K562 (cell line): ENCODE data around the gene NAXE. TPM values are rescaled to one million over a fixed set of nuclear protein-coding genes. Genes with fewer than 3 reads are reported as not detected.
A peak's percentile ranks its signal among the peaks of the same experiment; 100 is the strongest.

Source experiments
- ARID1B ChIP-seq: fragments of 450-650 bp; IDR thresholded peaks from 2 replicates; pipeline ENCODE4 v1.6.1; 2016; ENCODE audit warnings: antibody characterized with exemption, mild to moderate bottlenecking, inconsistent platforms
- ARNT ChIP-seq, 2 experiments: fragments of 450-650 bp; IDR thresholded peaks; 2 replicates each; pipeline ENCODE4 v1.6.1; 2016; ENCODE audit warnings: mild to moderate bottlenecking in 1 of 2
- ATF4 ChIP-seq: fragments of 450-650 bp; formaldehyde crosslinking; IDR thresholded peaks from 2 replicates; pipeline ENCODE4 v1.4.0; 2022; ENCODE audit warnings: mild to moderate bottlenecking, moderate library complexity
- CBX2 ChIP-seq: fragments of 200-600 bp; sonication (generic); IDR thresholded peaks from one replicate; pipeline ENCODE4 v1.6.1; 2012; ENCODE audit warnings: mild to moderate bottlenecking, low read length, inconsistent platforms; ENCODE audit not compliant: insufficient read depth, poor library complexity, severe bottlenecking
- DNMT1 ChIP-seq: fragments of 450-650 bp; IDR thresholded peaks from 2 replicates; pipeline ENCODE4 v1.6.1; 2016; ENCODE audit warnings: antibody characterized with exemption, mild to moderate bottlenecking
- E2F6 ChIP-seq, 2 experiments: IDR thresholded peaks; 2 replicates each; pipeline ENCODE4 v1.6.1; 2011; ENCODE audit warnings: borderline replicate concordance in 1 of 2, control low read depth in 1 of 2, low read depth in 1 of 2, low read length in 1 of 2, mild to moderate bottlenecking in 1 of 2, mixed read lengths in 1 of 2, moderate library complexity in 1 of 2; ENCODE audit not compliant: insufficient read depth in 1 of 2, insufficient read length in 1 of 2, poor library complexity in 1 of 2, severe bottlenecking in 1 of 2; ENCODE audit errors: extremely low read depth in 1 of 2
- FOXJ2 ChIP-seq: fragments of 200-800 bp; sonication (Bioruptor generic); IDR thresholded peaks from 2 replicates; pipeline ENCODE4 v1.6.1; 2016; ENCODE audit warnings: missing genetic modification characterization, missing compliant biosample characterization
- FOXK2 ChIP-seq, 2 experiments: fragments of 450-650 bp; IDR thresholded peaks in 1 of 2; conservative IDR thresholded peaks in 1 of 2; 2 replicates each; pipeline ENCODE4 v1.6.1; 2016; ENCODE audit warnings: low read depth in 2 of 2, mild to moderate bottlenecking in 1 of 2
- HNRNPL ChIP-seq: fragments of 200-400 bp; formaldehyde crosslinking; IDR thresholded peaks from 2 replicates; pipeline ENCODE4 v1.6.1; 2017; ENCODE audit warnings: low read depth, mild to moderate bottlenecking, low read length
- ID3 ChIP-seq, 2 experiments: fragments of 250-450 bp in 1 of 2; fragments of 450-650 bp in 1 of 2; sonication (Bioruptor Pico) in 1 of 2; IDR thresholded peaks; 2 replicates each; pipeline versions ENCODE4 v1.6.1 to v1.8.0; 2016 to 2021; ENCODE audit warnings: mild to moderate bottlenecking in 2 of 2, moderate library complexity in 2 of 2, missing compliant biosample characterization in 1 of 2, missing genetic modification characterization in 1 of 2
- LCOR ChIP-seq: sonication (generic); formaldehyde crosslinking; IDR thresholded peaks from 2 replicates; pipeline ENCODE4 v1.8.0; 2022; ENCODE audit warnings: mild to moderate bottlenecking, missing genetic modification reagents
- MAZ ChIP-seq, 2 experiments: fragments of 450-650 bp in 1 of 2; sonication (generic) in 1 of 2; formaldehyde crosslinking; IDR thresholded peaks in 1 of 2; conservative IDR thresholded peaks in 1 of 2; 2 replicates each; pipeline versions ENCODE4 v1.4.0 to v1.5.0; 2020; ENCODE audit warnings: mild to moderate bottlenecking in 1 of 2, missing genetic modification reagents in 1 of 2
- PHTF2 ChIP-seq: fragments of 250-450 bp; sonication (Bioruptor Pico); IDR thresholded peaks from 2 replicates; pipeline ENCODE4 v1.5.0; 2021; ENCODE audit warnings: mild to moderate bottlenecking
- RAD21 ChIP-seq, 2 experiments: fragments of 250-450 bp in 1 of 2; fragments of 450-650 bp in 1 of 2; sonication (Bioruptor Pico) in 1 of 2; formaldehyde crosslinking in 1 of 2; IDR thresholded peaks in 1 of 2; conservative IDR thresholded peaks in 1 of 2; 2 replicates each; pipeline versions ENCODE4 v1.4.0 to v1.8.0; 2020 to 2022; ENCODE audit warnings: mild to moderate bottlenecking in 2 of 2, moderate library complexity in 1 of 2
- SAFB ChIP-seq: fragments of 200-400 bp; formaldehyde crosslinking; IDR thresholded peaks from 2 replicates; pipeline ENCODE4 v1.6.1; 2017; ENCODE audit warnings: low read depth, low read length, borderline replicate concordance
- SMAD4 ChIP-seq: fragments of 250-450 bp; sonication (Bioruptor Pico); conservative IDR thresholded peaks from 2 replicates; pipeline ENCODE4 v1.8.0; 2021; ENCODE audit warnings: inconsistent platforms, mild to moderate bottlenecking, moderate library complexity
- STAT5A ChIP-seq: IDR thresholded peaks from 2 replicates; pipeline ENCODE4 v1.6.1; 2012; ENCODE audit warnings: low read length, inconsistent platforms, borderline replicate concordance
- UBTF ChIP-seq, 2 experiments: IDR thresholded peaks; 2 replicates each; pipeline ENCODE4 v1.6.1; 2012; ENCODE audit warnings: improper control_type of control experiment in 2 of 2, low read depth in 2 of 2, low read length in 2 of 2, borderline replicate concordance in 1 of 2
- ZFP1 ChIP-seq: fragments of 450-650 bp; formaldehyde crosslinking; IDR thresholded peaks from 2 replicates; pipeline ENCODE4 v1.4.0; 2020; ENCODE audit warnings: mild to moderate bottlenecking, mixed read lengths
- polyA plus RNA-seq, 8 experiments: library from polyadenylated mRNA; depleted of rRNA in 4 of 8; stranded (reverse) in 5 of 8; unstranded in 3 of 8; fragments of >200 nt; fragmentation: Nextera tagmentation in 2 of 8; fragmentation: Illumina TruSeq in 1 of 8; extraction: Ambion mirVana in 2 of 8; extraction: Trizol in 1 of 8; gene quantifications; 2 replicates each; pipeline versions ENCODE4 v1.2.1 to v1.2.3, GENCODE V29; 2011 to 2014; ENCODE audit warnings: inconsistent platforms in 1 of 8, missing spikeins in 1 of 8
- total RNA-seq, 7 experiments: library from RNA; depleted of rRNA in 6 of 7; stranded (reverse); fragments of >200 nt in 6 of 7; fragmentation: Illumina TruSeq in 2 of 7; extraction: Trizol in 2 of 7; gene quantifications; 2 replicates each; pipeline versions ENCODE4 v1.2.1 to v1.2.3, GENCODE V29; 2011 to 2021; ENCODE audit warnings: low replicate concordance in 1 of 7
- TF ChIP-seq, protein P1 (sequence below): fragments of 250-450 bp; sonication (Bioruptor Pico); IDR thresholded peaks from 2 replicates; pipeline ENCODE4 v1.9.0; 2021; ENCODE audit warnings: mild to moderate bottlenecking

NAXE gene
- total and polyA plus RNA-seq, 9 of the 15 experiments (the other 6 are each of a cell fraction or from before 2014, with no cell fraction given): 27.3 to 137 (median 90.0) TPM

GRCh38 chr1:156623946-156624813 lies 32.6 kb downstream of the NAXE start (continued):
- TF ChIP-seq E2F6 (IDR thresholded peaks at IDR 0.05; ENCODE audit: borderline replicate concordance in 1 of 2, extremely low read depth in 1 of 2, insufficient read depth in 1 of 2, insufficient read length in 1 of 2, low read depth in 1 of 2, low read length in 1 of 2, poor library complexity in 1 of 2, severe bottlenecking in 1 of 2): peak; percentile 95 to 99
- TF ChIP-seq PHTF2: no peak
- TF ChIP-seq CBX2: no peak
- TF ChIP-seq UBTF (IDR thresholded peaks at IDR 0.05; ENCODE audit: borderline replicate concordance in 1 of 2, low read depth in 2 of 2, low read length in 2 of 2): peak; percentile 53 to 94; a peak in 3 of 4 replicates
- TF ChIP-seq FOXJ2: no peak
- no peak for TF ChIP-seq SAFB
- peak in 1 of 2 experiments; percentile 81; a peak in 3 of 4 replicates for TF ChIP-seq MAZ (CRISPR knock-in tag; conservative IDR thresholded peaks at IDR 0.05 in 1 of 2, IDR thresholded peaks at IDR 0.05 in 1 of 2)
- TF ChIP-seq DNMT1: no peak
- peak; percentile 20; the same call in 1 of the 2 replicates for TF ChIP-seq ARID1B
- TF ChIP-seq LCOR (CRISPR knock-in tag): peak; percentile 57; the same call in 1 of the 2 replicates
- no peak for TF ChIP-seq ZFP1
- no peak for TF ChIP-seq ATF4 (CRISPR knock-in tag)
- TF ChIP-seq, protein P1, sequence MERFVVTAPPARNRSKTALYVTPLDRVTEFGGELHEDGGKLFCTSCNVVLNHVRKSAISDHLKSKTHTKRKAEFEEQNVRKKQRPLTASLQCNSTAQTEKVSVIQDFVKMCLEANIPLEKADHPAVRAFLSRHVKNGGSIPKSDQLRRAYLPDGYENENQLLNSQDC (CRISPR knock-in tag): no peak
- TF ChIP-seq RAD21 (CRISPR knock-in tag; conservative IDR thresholded peaks at IDR 0.05 in 1 of 2, IDR thresholded peaks at IDR 0.05 in 1 of 2): no peak
- TF ChIP-seq HNRNPL: no peak
- TF ChIP-seq ARNT (IDR thresholded peaks at IDR 0.05): no peak
- no peak for TF ChIP-seq STAT5A
- no peak for TF ChIP-seq ID3 (CRISPR knock-in tag; IDR thresholded peaks at IDR 0.05)
- TF ChIP-seq ID3 (tag; IDR thresholded peaks at IDR 0.05): no peak
- peak; percentile 89 for TF ChIP-seq SMAD4 (CRISPR knock-in tag)
- peak in 1 of 2 experiments; percentile 19; a peak in 1 of 4 replicates for TF ChIP-seq FOXK2 (conservative IDR thresholded peaks at IDR 0.05 in 1 of 2, IDR thresholded peaks at IDR 0.05 in 1 of 2; ENCODE audit: low read depth in 2 of 2)
